ENCODE measurements around the gene ZCCHC13.

DNA sequence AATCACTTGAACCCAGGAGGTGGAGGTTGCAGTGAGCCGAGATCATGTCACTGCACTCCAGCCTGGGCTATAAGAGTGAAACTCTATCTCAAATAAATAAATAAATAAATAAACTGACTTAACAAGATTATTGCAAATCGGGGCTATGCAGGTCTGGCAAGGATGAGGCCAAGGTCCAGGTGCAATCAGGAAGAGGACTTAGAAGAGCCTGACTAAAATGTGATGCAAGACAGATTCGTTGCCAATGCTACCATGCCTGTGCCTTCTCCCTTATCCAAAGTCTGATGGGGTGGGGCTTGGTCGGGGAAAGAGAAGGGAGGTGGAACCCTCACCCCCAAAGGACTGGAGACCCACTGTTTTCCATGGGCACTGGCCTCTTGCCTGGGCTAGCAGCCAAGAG is 14.7 kb downstream of the ZCCHC13 start:
- no peak for TF ChIP-seq HNRNPL (IDR thresholded peaks at IDR 0.05; ENCODE audit: low read depth, low read length)
- no peak for TF ChIP-seq CEBPB (IDR thresholded peaks at IDR 0.05; ENCODE audit: borderline replicate concordance, low read depth, low read length)
- TF ChIP-seq, protein P1, sequence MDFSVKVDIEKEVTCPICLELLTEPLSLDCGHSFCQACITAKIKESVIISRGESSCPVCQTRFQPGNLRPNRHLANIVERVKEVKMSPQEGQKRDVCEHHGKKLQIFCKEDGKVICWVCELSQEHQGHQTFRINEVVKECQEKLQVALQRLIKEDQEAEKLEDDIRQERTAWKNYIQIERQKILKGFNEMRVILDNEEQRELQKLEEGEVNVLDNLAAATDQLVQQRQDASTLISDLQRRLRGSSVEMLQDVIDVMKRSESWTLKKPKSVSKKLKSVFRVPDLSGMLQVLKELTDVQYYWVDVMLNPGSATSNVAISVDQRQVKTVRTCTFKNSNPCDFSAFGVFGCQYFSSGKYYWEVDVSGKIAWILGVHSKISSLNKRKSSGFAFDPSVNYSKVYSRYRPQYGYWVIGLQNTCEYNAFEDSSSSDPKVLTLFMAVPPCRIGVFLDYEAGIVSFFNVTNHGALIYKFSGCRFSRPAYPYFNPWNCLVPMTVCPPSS (IDR thresholded peaks at IDR 0.05): no peak
- TF ChIP-seq, protein P2, sequence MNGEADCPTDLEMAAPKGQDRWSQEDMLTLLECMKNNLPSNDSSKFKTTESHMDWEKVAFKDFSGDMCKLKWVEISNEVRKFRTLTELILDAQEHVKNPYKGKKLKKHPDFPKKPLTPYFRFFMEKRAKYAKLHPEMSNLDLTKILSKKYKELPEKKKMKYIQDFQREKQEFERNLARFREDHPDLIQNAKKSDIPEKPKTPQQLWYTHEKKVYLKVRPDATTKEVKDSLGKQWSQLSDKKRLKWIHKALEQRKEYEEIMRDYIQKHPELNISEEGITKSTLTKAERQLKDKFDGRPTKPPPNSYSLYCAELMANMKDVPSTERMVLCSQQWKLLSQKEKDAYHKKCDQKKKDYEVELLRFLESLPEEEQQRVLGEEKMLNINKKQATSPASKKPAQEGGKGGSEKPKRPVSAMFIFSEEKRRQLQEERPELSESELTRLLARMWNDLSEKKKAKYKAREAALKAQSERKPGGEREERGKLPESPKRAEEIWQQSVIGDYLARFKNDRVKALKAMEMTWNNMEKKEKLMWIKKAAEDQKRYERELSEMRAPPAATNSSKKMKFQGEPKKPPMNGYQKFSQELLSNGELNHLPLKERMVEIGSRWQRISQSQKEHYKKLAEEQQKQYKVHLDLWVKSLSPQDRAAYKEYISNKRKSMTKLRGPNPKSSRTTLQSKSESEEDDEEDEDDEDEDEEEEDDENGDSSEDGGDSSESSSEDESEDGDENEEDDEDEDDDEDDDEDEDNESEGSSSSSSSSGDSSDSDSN (CRISPR knock-in tag; IDR thresholded peaks at IDR 0.05): no peak
- TF ChIP-seq ZNF766 (CRISPR knock-in tag; IDR thresholded peaks at IDR 0.05; ENCODE audit: borderline replicate concordance): no peak
- TF ChIP-seq, protein P3, sequence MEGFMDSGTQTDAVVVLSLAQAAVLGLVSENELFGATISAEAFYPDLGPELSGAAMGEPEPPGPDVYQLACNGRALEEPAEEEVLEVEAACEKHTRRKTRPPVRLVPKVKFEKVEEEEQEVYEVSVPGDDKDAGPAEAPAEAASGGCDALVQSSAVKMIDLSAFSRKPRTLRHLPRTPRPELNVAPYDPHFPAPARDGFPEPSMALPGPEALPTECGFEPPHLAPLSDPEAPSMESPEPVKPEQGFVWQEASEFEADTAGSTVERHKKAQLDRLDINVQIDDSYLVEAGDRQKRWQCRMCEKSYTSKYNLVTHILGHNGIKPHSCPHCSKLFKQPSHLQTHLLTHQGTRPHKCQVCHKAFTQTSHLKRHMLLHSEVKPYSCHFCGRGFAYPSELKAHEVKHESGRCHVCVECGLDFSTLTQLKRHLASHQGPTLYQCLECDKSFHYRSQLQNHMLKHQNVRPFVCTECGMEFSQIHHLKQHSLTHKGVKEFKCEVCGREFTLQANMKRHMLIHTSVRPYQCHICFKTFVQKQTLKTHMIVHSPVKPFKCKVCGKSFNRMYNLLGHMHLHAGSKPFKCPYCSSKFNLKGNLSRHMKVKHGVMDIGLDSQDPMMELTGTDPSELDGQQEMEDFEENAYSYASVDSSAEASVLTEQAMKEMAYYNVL (CRISPR knock-in tag; IDR thresholded peaks at IDR 0.05; ENCODE audit: borderline replicate concordance): no peak
- TF ChIP-seq NFIC (IDR thresholded peaks at IDR 0.05; ENCODE audit: low read length): no peak
